Colon (tissue), 2 donors: ENCODE results near the gene OPTC.
"Not testable (repeated sequence)": the region's sequence is repeated elsewhere in the genome, so short reads cannot be mapped to it uniquely, and the experiment has no call there.

Source experiments
- FAIRE-seq: peaks from 2 replicates; lab custom pipeline; 2012; peaks lifted over from hg19 to GRCh38; lab: Jason Lieb, UNC
- donor health status: control.
- donor health status: control.

The OPTC gene

DNA sequence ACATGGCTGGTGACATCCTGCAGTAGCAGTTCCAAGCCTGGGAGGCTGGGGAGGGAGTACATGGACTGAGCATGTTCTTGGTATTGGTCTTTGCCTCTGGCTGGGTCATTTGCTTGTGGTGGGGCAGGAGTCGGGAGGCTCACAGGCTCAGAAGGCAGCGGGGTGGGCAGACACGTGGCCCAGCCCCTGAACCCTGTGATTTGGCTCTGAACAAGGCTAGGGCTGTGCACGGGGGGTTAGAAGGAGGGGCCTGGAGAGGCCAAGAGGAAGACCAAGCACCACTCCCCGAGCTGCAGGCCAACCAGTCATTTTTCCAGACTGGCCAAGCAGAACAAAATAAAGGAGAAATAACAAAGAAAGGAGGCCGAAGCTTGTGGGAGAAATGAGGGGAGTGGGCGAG, 28.0 kb upstream of the OPTC start:
- no peak for FAIRE-seq

DNA sequence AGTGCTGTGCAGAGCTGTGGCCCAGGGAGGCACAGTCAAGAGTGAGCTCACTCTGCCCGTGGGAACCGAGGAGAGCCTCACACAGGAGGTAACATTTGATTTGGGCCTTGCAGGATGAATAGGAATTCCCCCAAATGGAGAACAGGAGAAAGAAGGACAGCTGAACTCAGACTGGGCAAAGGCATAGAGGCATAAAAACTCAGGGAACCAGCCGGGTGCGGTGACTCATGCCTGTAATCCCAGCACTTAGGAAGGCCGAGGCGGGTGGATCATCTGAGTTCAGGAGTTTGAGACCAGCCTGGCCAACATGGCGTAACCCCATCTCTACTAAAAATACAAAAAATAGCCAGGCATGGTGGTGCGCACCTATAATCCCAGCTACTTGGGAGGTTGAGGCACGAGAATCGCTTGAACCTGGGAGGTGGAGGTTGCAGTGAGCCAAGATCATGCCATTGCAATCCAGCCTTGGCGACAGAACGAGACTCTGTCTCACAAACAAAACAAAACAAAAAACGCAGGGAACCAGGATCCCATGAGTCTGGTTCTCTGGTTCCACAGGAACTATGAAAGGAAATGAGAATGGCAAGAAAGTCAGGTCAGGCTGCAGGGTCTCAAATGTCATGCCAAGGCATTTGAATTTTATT, 26.9 kb upstream of the OPTC start:
- not testable (repeated sequence) for FAIRE-seq

DNA sequence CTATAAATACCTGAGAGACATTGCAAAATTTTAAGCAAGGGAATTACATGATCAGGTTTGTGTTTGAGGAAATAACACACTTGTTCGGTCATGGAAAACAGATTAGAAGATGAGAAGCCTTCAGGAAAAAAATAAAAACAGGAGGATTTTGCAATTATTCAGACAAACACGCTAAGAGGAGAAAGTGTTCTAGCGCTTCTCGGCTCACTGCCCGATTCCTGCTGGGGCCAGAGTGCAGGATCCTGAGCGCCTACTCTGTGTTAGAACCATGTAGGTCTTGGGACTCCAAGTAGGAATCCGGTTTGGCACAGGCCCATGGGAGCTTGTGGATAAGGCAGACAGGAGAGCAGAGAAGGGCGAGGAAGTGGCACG, 26.4 kb upstream of the OPTC start:
- no peak for FAIRE-seq

DNA sequence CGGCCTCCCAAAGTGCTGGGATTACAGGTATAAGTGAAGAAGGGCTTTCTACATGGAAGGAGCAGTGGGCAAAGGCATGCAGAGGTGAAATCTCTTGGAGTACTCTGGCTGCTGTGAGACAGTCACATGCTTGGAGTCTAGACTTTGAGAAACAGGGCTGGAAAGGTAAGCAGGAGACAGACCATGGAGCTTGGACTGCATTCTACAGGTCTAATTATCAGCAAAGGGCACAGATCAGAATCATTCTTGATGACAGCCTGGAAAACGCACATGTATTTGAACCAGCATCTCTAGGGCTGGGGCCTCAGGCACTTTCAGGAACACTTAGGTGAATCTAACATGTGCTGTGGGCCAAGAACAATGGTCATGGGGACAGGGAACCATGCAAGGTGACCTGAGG, 25.6 kb upstream of the OPTC start:
- FAIRE-seq: no peak

DNA sequence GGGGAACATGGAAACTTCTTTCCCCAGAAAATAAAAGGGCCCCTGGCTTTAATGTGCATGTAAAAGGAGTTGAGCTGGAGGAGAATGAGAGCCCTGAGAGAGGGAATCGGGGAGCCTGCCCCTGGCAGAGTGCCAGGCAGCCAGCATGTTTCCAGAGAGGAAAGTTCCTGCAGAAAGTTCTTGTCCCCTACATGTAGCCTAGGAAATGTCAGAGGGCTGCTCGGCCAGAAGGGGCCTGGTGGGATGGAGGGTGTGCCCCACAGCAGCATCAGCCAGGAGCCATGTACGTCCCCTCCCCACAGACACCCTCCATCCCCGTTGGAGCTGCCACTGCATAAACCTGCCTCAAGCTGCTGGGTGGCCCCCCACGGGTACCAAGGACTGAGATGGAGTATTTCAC, 23.7 kb upstream of the OPTC start:
- no peak for FAIRE-seq

- FAIRE-seq: no peak
Observed at GRCh38 chr1:203471841-203472240, 22.1 kb upstream of the OPTC start.

DNA sequence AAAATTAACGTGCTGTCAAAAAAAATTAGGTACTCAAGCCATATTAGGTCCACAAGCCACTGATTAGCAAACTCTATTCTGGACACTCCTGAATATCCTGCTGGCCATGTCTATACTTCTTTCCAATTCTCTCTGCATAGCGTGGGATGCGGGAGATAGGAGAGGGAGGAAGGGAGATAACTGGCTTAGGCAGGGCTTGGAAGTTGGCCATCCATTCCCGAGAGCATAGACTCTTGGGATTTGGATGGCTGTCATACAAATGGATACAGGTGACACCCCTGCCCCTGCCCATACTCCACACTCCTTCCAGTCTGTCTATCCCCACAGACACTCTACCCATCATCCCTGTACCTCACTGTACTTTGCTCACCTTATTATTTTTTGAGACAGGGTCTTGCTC, 20.7 kb upstream of the OPTC start:
- no peak for FAIRE-seq

GRCh38 chr1:203473781-203474305, 20.1 kb upstream of the OPTC start:
- no peak for FAIRE-seq

- FAIRE-seq: no peak
Observed at GRCh38 chr1:203475012-203475981, 18.7 kb upstream of the OPTC start, which contains the start of gene PRELP. PRELP (plus strand) TSS chr1:203475806; CDS start chr1:203483185, 7,379 bp downstream.

DNA sequence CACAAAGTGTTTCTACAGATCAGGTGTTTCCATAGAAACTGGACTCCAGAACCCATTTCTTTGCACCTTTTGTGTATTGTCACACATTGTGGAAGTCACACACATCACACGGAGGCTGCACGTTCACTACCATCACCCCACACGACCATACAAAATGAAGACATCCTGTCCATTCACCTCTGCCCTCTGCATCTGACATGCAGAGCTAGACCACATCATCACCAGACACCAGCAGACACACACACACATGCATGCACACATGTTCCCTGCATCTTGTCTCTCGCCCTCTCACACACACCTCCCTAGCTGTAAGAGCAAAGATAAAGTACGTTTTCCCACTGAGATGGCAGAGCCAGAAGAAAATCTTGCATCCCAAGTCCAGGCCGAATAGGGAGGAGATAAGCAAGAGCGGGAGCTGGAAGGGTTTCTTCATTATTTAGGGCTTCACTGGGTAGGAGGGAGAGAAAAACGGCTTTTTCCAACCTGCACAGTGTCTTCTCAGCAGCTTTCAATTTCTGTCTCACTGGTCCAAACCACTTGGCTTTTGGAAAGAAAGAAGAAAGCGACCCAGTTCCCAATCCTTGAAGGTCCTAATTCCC, 17.6 kb upstream of the OPTC start:
- no peak for FAIRE-seq

GRCh38 chr1:203477748-203478147, 16.2 kb upstream of the OPTC start:
- no peak for FAIRE-seq

- no peak for FAIRE-seq
Observed at GRCh38 chr1:203478231-203478630, 15.7 kb upstream of the OPTC start.

DNA sequence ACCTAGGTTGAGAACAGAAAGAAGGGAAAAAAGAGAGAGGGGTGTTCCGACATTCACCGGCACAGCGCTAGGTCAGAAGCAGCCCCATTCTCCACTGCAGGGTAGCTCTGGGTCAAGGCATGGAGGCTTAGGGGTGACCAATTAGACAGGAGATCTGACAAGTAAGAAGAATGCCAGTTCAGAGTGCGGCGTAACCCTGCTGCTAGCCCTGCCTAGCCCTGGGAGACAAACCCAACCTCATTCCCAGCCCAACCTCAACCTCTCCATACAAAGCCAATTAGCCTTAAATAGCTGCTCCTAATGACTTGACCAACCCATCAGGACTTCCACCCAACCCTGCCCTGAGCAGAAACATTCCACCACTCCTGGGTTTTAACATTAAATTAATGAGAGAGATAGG, 15.0 kb upstream of the OPTC start:
- FAIRE-seq: no peak

DNA sequence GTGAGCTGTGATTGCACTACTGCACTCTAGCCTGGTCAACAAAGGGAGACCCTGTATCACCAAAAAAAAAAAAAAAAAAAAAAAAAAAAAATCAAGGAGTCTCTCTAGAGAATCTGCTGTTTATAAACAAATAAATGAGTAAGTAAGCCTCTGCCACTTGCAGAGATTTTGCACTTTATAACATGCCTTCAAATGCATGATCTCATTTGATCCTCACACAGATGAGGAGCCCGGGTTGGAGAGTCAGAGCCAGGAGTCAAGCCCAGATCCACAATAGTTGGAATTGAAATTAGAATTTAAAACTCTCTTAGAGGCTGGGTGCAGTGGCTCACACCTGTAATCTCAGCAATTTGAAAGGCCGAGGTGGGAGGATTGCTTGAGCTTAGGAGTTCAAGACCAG, 14.3 kb upstream of the OPTC start:
- FAIRE-seq: no peak

DNA sequence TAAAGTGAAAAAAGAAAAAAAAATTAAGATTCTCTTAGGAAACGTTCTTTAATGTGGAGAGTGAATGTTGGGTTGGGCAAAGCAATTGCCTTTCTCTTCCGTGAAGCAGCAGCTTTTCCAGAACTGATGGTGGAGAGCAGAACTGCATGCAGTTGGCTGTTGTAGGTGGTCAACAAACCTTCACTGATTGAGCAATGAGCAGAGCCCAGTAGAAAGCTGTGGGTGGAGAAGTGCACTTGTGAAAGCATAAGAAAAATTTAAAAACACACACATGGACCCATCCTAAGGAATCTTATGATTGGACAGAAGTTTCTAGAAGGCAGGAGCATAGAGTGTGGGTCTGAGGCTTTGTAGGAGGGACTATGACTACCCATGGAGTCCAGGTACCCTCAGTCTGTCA, 13.9 kb upstream of the OPTC start:
- no peak for FAIRE-seq

DNA sequence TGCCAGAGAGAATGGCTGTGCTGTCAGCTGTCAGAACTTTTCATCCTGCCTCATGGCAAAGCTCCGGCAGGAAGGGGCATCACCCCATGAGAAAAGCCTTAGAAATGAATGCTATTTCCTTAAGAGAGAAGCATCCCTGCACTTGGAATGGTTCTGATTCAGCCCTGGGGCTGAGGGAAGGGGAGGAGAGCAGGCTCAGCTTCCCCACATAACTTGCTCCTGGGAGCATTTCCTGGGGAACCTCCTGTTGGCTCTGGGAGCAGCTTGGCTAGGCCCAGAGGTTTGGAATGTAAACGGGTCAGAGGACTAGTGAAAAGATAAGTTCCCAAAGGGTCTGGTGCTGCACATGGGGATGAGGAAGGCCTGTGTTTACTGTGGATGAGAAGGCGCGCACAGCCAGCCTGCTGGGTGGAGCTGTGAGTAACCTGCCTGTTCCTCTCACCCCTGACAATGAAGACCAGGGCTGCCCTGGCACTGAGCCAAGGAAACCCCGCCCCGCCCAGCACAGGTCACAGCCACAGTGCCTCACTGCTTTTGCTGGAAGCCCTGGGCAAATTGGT, 13.3 kb upstream of the OPTC start:
- FAIRE-seq: no peak

DNA sequence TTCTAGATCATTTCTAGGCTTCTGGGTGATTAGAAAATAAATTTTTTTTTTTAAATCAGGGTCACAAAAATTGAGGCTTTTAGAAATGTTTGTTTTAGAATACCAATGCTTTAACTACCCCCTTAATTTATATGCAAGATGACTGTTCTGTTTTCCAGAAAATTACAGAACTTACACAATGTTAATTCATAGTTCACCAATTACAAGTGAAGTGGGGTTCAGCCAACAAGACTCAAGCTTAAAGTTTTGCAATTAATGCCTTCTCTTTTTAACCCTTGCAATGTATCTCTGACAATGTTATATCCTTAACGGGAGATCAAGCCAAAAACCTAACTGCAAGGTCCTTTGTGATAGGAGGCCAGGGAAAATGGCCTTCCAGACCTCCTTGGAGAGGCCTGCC, 12.8 kb upstream of the OPTC start:
- no peak for FAIRE-seq

DNA sequence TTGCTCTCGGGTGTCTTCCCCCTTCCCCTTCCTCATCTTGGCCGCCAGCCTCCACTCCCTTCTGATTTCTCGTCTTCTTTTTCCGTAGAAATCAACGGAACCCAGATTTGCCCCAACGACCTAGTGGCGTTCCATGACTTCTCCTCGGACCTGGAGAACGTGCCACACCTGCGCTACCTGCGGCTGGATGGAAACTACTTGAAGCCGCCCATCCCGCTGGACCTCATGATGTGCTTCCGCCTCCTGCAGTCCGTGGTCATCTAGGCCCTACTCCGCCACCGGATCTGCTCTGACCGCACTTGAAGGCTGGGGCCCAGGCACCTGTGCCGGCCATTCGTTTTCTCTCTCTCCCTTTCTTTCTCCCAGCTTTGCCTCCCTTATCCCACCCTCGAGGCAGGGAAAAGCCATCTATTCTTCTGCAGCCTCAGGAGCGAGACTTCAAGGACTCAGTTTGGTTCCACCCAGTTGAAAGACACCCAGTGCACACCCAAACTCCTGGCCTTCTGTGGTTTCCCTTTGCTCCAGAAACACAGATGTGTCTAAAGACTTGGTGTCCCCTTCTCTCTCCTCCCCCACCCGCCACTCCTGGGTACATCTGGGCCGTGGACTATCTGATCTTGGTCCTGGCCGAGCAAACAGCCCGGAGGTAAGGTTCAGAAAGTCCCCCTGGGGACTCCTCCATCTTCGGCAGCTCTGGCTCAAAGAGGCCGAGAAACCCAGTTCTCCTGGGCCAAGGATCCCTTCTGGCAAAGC, 7.2 kb upstream of the OPTC start:
- FAIRE-seq: no peak

DNA sequence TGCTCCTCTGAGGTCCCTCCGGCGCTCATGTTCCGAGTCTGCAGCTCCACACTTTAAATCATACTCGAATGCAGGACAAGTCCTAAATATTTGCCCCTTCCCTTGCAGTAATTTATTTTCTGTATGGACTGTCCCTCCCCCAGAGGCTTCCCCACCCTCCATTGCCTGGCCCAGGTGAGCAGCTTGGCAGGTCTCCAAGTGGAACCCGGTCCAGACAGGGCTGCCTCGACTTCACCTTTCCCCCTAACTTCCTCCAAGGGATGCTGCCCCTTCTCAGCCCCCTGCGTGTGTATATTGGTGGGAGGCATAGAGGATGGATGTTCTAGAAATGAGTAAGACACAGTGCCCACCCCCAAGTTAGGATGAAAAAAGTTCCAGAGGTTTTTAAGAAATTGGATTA, 5.4 kb upstream of the OPTC start:
- FAIRE-seq: no peak

GRCh38 chr1:203490607-203491006, 3.3 kb upstream of the OPTC start:
- no peak for FAIRE-seq

- FAIRE-seq: no peak
Observed at GRCh38 chr1:203491664-203492063, 2.3 kb upstream of the OPTC start.
